ENCODE results near the gene ZNF467.

ZNF467 gene

GRCh38 chr7:149801002-149801566, 27.7 kb upstream of the ZNF467 start:
- TF ChIP-seq CTCF (conservative IDR thresholded peaks at IDR 0.05; ENCODE audit: low read depth, low read length): no peak
- H2AFZ ChIP-seq (ENCODE audit: low read depth): no peak overlapping the region
- no peak overlapping the region for H3K9ac ChIP-seq
- H3K36me3 ChIP-seq (ENCODE audit: insufficient read depth): no peaks in the 10 kb centered on the region
- no peaks in the 10 kb centered on the region for H4K20me1 ChIP-seq (ENCODE audit: insufficient read depth)
- H3K4me2 ChIP-seq: no peak overlapping the region
- H3K79me2 ChIP-seq (ENCODE audit: insufficient read depth, low read depth): no peaks in the 10 kb centered on the region
- no peaks in the 10 kb centered on the region for H3K4me1 ChIP-seq (ENCODE audit: low read depth, poor library complexity, severe bottlenecking)
- peaks cover 41% of the 10 kb centered on the region; the same call in 1 of the 2 replicates for H3K27me3 ChIP-seq (ENCODE audit: insufficient read depth, low read depth)
- H3K4me3 ChIP-seq (IDR thresholded peaks at IDR 0.05; ENCODE audit: insufficient read depth, low read depth, low read length): no peak overlapping the region
- no peak overlapping the region for H3K27ac ChIP-seq

- no peaks in the 10 kb centered on the region for H3K79me2 ChIP-seq (ENCODE audit: insufficient read depth, low read depth)
- no peak overlapping the region for H3K4me2 ChIP-seq
- H3K9ac ChIP-seq: no peak overlapping the region
- no peaks in the 10 kb centered on the region for H4K20me1 ChIP-seq (ENCODE audit: insufficient read depth)
- H3K36me3 ChIP-seq (ENCODE audit: insufficient read depth): no peaks in the 10 kb centered on the region
- no peak overlapping the region for H2AFZ ChIP-seq (ENCODE audit: low read depth)
- H3K4me1 ChIP-seq (ENCODE audit: low read depth, poor library complexity, severe bottlenecking): no peaks in the 10 kb centered on the region
- H3K27me3 ChIP-seq (ENCODE audit: insufficient read depth, low read depth): peaks cover 42% of the 10 kb centered on the region
- no peak overlapping the region for H3K4me3 ChIP-seq (IDR thresholded peaks at IDR 0.05; ENCODE audit: insufficient read depth, low read depth, low read length)
- H3K27ac ChIP-seq: no peak overlapping the region
- TF ChIP-seq CTCF (conservative IDR thresholded peaks at IDR 0.05; ENCODE audit: low read depth, low read length): peak; percentile 43
Measured at GRCh38 chr7:149800169-149800555, 26.8 kb upstream of the ZNF467 start.

GRCh38 chr7:149799397-149800168, 26.2 kb upstream of the ZNF467 start:
- no peak overlapping the region for H3K9ac ChIP-seq
- no peak overlapping the region for H3K4me2 ChIP-seq
- H3K4me1 ChIP-seq (ENCODE audit: low read depth, poor library complexity, severe bottlenecking): no peaks in the 10 kb centered on the region
- no peak overlapping the region for H3K27ac ChIP-seq
- H3K4me3 ChIP-seq (IDR thresholded peaks at IDR 0.05; ENCODE audit: insufficient read depth, low read depth, low read length): no peak overlapping the region
- no peaks in the 10 kb centered on the region for H4K20me1 ChIP-seq (ENCODE audit: insufficient read depth)
- H2AFZ ChIP-seq (ENCODE audit: low read depth): no peak overlapping the region
- H3K79me2 ChIP-seq (ENCODE audit: insufficient read depth, low read depth): no peaks in the 10 kb centered on the region
- H3K36me3 ChIP-seq (ENCODE audit: insufficient read depth): no peaks in the 10 kb centered on the region
- peaks cover 42% of the 10 kb centered on the region for H3K27me3 ChIP-seq (ENCODE audit: insufficient read depth, low read depth)
- peak; percentile 84 for TF ChIP-seq CTCF (conservative IDR thresholded peaks at IDR 0.05; ENCODE audit: low read depth, low read length)

- Histone ChIP-seq H3K36me3 (ENCODE audit: insufficient read depth) (no peaks in the 10 kb centered on the region), H3K27ac (no peak overlapping the region), H3K4me2 (no peak overlapping the region), H2AFZ (ENCODE audit: low read depth) (no peak overlapping the region), H3K4me3 (IDR thresholded peaks at IDR 0.05; ENCODE audit: insufficient read depth, low read depth, low read length) (no peak overlapping the region), H4K20me1 (ENCODE audit: insufficient read depth) (no peaks in the 10 kb centered on the region), H3K4me1 (ENCODE audit: low read depth, poor library complexity, severe bottlenecking) (no peaks in the 10 kb centered on the region), H3K9ac (no peak overlapping the region), H3K79me2 (ENCODE audit: insufficient read depth, low read depth) (no peaks in the 10 kb centered on the region), H3K27me3 (ENCODE audit: insufficient read depth, low read depth) (peaks cover 46% of the 10 kb centered on the region)
- no peak for TF ChIP-seq CTCF (conservative IDR thresholded peaks at IDR 0.05; ENCODE audit: low read depth, low read length)
Measured at GRCh38 chr7:149797771-149798170, 24.4 kb upstream of the ZNF467 start.
